Heart left ventricle (tissue), 13 donors: ENCODE measurements around the gene MMP26.

Experiments used
- POLR2A ChIP-seq, 2 donors: fragments of 450-650 bp; IDR thresholded peaks; one replicate each; pipeline ENCODE4 v1.6.1; 2017; ENCODE audit warnings: antibody characterized with exemption in 2 of 2, mild to moderate bottlenecking in 2 of 2, moderate library complexity in 2 of 2
- TF ChIP-seq, protein P1 (sequence below), 12 donors: fragments of 200-600 bp; sonication (generic) in 4 of 12; IDR thresholded peaks; one replicate each; pipeline versions ENCODE4 v1.5.0 to v1.8.0; 2018 to 2022; ENCODE audit warnings: antibody characterized with exemption in 12 of 12, mild to moderate bottlenecking in 5 of 12
- donor health status: ischemic (EF 13 %, LVEDD 7.1; RV severe dilation, severe dysfunction).
- donor health status: DM: no; HTN: yes; CAD: no.
- donor health status: DM: no; HTN: no; CAD: no.
- donor health status: ischemic (EF 25% LVEDD 6.9; RV normal size, moderate dysfunction).
- donor health status: ischemic (EF 25% LVEDD 5.7; RV mildly dilated, moderate dysfunction).
- donor health status: ischemic (EF 35%, LVEDD 5.7; RV mildly dilated, moderate dysfunction).
- donor health status: nonischemic (EF 11% LVEDD 7.7; RV severe dilation, severe dysfunction).
- donor health status: DM: yes; HTN: yes; CAD: no.
- donor health status: PGD.
- donor health status: ischemic (EF 29% LVEDD 5.4; RV normal size, mild dysfunction).
- donor health status: nonischemic (EF 23%, LVEDD 6.1; RV moderate dilation, normal function).

DNA sequence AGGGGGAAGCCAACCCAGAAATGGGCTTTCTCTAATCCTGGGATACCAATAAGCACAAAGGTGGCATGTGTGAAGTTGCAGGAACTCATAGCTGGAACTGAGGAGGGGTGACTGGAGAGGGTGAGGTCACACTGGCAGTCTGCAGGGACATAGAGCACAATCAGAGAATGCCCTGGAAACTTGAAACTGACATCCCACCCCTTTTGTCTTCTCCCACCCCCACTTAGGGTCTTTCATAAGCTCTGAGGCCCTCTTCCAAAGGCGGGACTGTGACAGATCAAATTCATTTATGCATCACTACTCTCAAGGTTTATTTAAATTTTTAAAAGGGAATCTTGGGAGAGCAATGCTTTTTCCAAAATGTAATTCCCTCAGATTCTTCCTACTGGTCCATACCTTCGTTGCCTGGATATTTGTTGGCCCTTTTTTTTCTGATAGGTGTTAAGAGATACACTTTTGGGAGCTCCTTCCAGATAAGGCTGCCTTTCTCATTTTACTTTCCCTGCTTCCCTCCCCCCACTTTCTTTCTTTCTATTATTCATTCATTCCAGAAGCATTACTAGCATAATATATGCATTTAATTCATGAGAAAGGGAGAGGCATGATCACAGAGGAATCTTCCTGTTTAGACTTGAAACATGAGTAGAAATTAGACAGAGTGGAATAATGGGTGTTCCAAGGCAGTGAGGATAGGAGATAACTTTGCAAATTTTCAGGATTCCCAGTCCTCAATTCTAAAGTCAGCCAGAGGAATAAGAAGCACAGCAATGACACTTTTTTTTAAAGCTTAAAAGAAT lies 21.8 kb upstream of the MMP26 start:
- TF ChIP-seq, protein P1, sequence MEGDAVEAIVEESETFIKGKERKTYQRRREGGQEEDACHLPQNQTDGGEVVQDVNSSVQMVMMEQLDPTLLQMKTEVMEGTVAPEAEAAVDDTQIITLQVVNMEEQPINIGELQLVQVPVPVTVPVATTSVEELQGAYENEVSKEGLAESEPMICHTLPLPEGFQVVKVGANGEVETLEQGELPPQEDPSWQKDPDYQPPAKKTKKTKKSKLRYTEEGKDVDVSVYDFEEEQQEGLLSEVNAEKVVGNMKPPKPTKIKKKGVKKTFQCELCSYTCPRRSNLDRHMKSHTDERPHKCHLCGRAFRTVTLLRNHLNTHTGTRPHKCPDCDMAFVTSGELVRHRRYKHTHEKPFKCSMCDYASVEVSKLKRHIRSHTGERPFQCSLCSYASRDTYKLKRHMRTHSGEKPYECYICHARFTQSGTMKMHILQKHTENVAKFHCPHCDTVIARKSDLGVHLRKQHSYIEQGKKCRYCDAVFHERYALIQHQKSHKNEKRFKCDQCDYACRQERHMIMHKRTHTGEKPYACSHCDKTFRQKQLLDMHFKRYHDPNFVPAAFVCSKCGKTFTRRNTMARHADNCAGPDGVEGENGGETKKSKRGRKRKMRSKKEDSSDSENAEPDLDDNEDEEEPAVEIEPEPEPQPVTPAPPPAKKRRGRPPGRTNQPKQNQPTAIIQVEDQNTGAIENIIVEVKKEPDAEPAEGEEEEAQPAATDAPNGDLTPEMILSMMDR (IDR thresholded peaks at IDR 0.05), result no peak
- no peak for TF ChIP-seq POLR2A (IDR thresholded peaks at IDR 0.05)
